Trophoblast cell (in vitro differentiated cells and primary cell): ENCODE measurements around the gene ARMC6.

ENCODE experiments used
- DNase-seq, 2 donors: peaks; one replicate each; pipeline ENCODE4 v3.0.0-alpha.2; 2016
- H2AFZ ChIP-seq: 2 replicates; pipeline ENCODE4 v1.6.1; 2013; ENCODE audit warnings: low read length, moderate library complexity, mild to moderate bottlenecking; ENCODE audit not compliant: insufficient read depth, poor library complexity
- H2AK5ac ChIP-seq: 2 replicates; pipeline ENCODE4 v1.6.1; 2013; ENCODE audit warnings: mild to moderate bottlenecking, low read length
- H2BK120ac ChIP-seq: 2 replicates; pipeline ENCODE4 v1.6.1; 2013; ENCODE audit warnings: low read length, mild to moderate bottlenecking, moderate library complexity; ENCODE audit not compliant: insufficient read depth, poor library complexity
- H2BK12ac ChIP-seq: 2 replicates; pipeline ENCODE4 v1.6.1; 2013; ENCODE audit warnings: mild to moderate bottlenecking, low read length, moderate library complexity
- H2BK5ac ChIP-seq: 2 replicates; pipeline ENCODE4 v1.6.1; 2013; ENCODE audit warnings: low read length, low read depth, moderate library complexity, mild to moderate bottlenecking; ENCODE audit not compliant: poor library complexity
- H3K14ac ChIP-seq: 2 replicates; pipeline ENCODE4 v1.6.1; 2013; ENCODE audit warnings: mild to moderate bottlenecking, low read length
- H3K18ac ChIP-seq: 2 replicates; pipeline ENCODE4 v1.6.1; 2013; ENCODE audit warnings: mild to moderate bottlenecking, low read length
- H3K23ac ChIP-seq: 2 replicates; pipeline ENCODE4 v1.6.1; 2013; ENCODE audit warnings: low read length
- H3K27ac ChIP-seq: 2 replicates; pipeline ENCODE4 v1.5.1; 2013; ENCODE audit warnings: low read depth, mild to moderate bottlenecking, inconsistent platforms, low read length, moderate library complexity
- H3K27me3 ChIP-seq: 2 replicates; pipeline ENCODE4 v1.6.1; 2013; ENCODE audit warnings: inconsistent platforms, mild to moderate bottlenecking, low read length, moderate library complexity; ENCODE audit not compliant: insufficient read depth
- H3K36me3 ChIP-seq, 2 experiments: 1 replicate in 1 of 2; 2 replicates in 1 of 2; pipeline ENCODE4 v1.6.1; 2013; ENCODE audit warnings: low read length in 2 of 2, mild to moderate bottlenecking in 2 of 2, moderate library complexity in 1 of 2; ENCODE audit not compliant: insufficient read depth in 2 of 2, control insufficient read depth in 1 of 2
- H3K4ac ChIP-seq: 2 replicates; pipeline ENCODE4 v1.6.1; 2013; ENCODE audit warnings: low read depth, mild to moderate bottlenecking, low read length, moderate library complexity
- H3K4me1 ChIP-seq, 2 experiments: 1 replicate in 1 of 2; 2 replicates in 1 of 2; pipeline ENCODE4 v1.6.1; 2013; ENCODE audit warnings: low read length in 2 of 2, mild to moderate bottlenecking in 2 of 2, moderate library complexity in 1 of 2; ENCODE audit not compliant: insufficient read depth in 2 of 2, control insufficient read depth in 1 of 2
- H3K4me2 ChIP-seq: 2 replicates; pipeline ENCODE4 v1.6.1; 2013; ENCODE audit warnings: inconsistent platforms, mild to moderate bottlenecking, low read length, moderate library complexity
- H3K4me3 ChIP-seq: 2 replicates; pipeline ENCODE4 v1.5.1; 2013; ENCODE audit warnings: mild to moderate bottlenecking, low read depth, low read length, inconsistent platforms
- H3K79me1 ChIP-seq: one replicate; pipeline ENCODE4 v1.6.1; 2013; ENCODE audit warnings: low read length
- H3K79me2 ChIP-seq: 2 replicates; pipeline ENCODE4 v1.6.1; 2013; ENCODE audit warnings: low read length, mild to moderate bottlenecking; ENCODE audit not compliant: control insufficient read depth, insufficient read depth, poor library complexity
- H3K9ac ChIP-seq: 2 replicates; pipeline ENCODE4 v1.6.1; 2013; ENCODE audit warnings: mild to moderate bottlenecking, low read length
- H3K9me3 ChIP-seq: 2 replicates; pipeline ENCODE4 v1.6.1; 2013; ENCODE audit warnings: low read depth, mild to moderate bottlenecking, control low read depth, inconsistent platforms, low read length; ENCODE audit not compliant: insufficient read depth
- H4K12ac ChIP-seq: 2 replicates; pipeline ENCODE4 v1.6.1; 2013; ENCODE audit warnings: low read depth, mild to moderate bottlenecking, low read length, moderate library complexity
- H4K8ac ChIP-seq: 2 replicates; pipeline ENCODE4 v1.6.1; 2013; ENCODE audit warnings: low read depth, mild to moderate bottlenecking, low read length, moderate library complexity
- H4K91ac ChIP-seq: one replicate; pipeline ENCODE4 v1.6.1; 2013; ENCODE audit warnings: low read depth, mild to moderate bottlenecking, low read length, moderate library complexity
- WGBS: extraction: QIAGEN DNeasy Blood & Tissue Kit; methylation state at CpG from one replicate; pipeline ENCODE4 v1.1.7; 2013; ENCODE audit warnings: missing lambda C conversion rate; ENCODE audit not compliant: insufficient read length, insufficient coverage; ENCODE audit errors: extremely low coverage; 5-methylcytosine and 5-hydroxymethylcytosine counted together

Gene ARMC6

DNA sequence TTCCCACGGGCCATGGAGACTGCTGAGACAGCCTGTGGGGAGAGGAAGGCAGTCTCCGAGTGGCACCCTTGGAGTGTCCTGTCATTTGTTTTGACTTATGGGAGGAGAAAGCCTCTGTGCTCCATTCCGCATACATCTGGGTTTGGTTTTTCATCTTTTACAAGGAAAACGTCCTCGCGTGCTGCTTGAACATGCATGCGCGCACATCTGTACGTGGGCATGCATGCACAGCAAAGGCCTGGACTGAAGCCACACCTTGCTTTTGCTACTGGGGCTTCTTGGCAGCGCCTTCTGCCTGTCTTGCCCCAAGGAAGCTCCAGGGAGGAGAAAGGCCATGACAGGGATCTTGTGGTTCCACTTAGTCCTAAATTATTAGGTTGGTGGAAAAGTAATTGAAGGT lies 44.1 kb upstream of the ARMC6 start:
- Histone ChIP-seq H2AK5ac (no peak overlapping the region), H4K8ac (no peak overlapping the region), H3K14ac (no peak overlapping the region), H2AFZ (no peak overlapping the region), H2BK12ac (no peak overlapping the region), H3K4me2 (no peak overlapping the region), H3K4me3 (no peak overlapping the region), H2BK5ac (no peak overlapping the region), H3K23ac (no peak overlapping the region), H3K9ac (no peak overlapping the region), H3K4ac (no peak overlapping the region), H3K18ac (no peak overlapping the region), H2BK120ac (no peak overlapping the region), H3K36me3 (peaks cover 28 to 30% of the 10 kb centered on the region in 2 experiments), H3K9me3 (no peaks in the 10 kb centered on the region), H3K79me1 (no peaks in the 10 kb centered on the region), H3K27me3 (no peaks in the 10 kb centered on the region), H3K4me1 (no peaks in the 10 kb centered on the region), H3K79me2 (no peaks in the 10 kb centered on the region), H4K12ac (no peak overlapping the region), H3K27ac (no peak overlapping the region), H4K91ac (no peak overlapping the region)
- no peak for DNase-seq
- WGBS: no CpG with 5 or more reads among the region's 10 CpGs

DNA sequence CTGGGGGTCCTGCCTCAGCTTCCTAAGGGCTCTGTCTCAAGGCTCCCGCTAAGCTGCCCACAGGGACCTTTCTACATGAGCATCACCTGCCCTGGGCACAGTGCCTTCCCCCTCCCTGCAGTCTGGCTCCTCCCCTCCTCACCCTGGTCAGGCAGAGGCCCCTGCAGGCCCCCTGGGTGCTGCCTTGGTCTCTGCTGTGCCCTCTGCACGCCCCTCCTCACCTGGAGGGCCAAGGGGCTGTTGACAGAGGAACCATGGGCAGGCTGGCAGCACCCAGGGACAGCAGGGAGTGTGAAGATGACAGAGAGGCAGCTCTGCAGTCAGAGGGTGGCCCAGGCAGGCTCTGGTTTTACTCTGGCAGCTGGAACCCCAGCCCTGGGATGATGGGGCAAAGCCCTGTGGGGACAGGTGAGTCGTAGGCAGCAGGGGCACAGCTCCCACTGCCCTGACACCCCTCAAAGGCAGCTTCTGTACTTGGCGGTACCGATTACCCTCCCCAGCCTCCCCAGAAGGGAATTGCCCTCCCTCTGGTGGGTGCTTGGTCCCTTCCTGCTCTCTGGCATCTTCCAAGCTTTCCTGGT lies 43.2 kb upstream of the ARMC6 start:
- Histone ChIP-seq H3K79me1 (no peaks in the 10 kb centered on the region), H3K14ac (no peak overlapping the region), H2BK12ac (no peak overlapping the region), H3K27me3 (no peaks in the 10 kb centered on the region), H3K9ac (no peak overlapping the region), H4K8ac (no peak overlapping the region), H2BK120ac (no peak overlapping the region), H3K4ac (no peak overlapping the region), H3K36me3 (peaks cover 35 to 39% of the 10 kb centered on the region in 2 experiments), H2BK5ac (no peak overlapping the region), H3K4me3 (no peak overlapping the region), H4K12ac (no peak overlapping the region), H3K23ac (no peak overlapping the region), H2AFZ (no peak overlapping the region), H4K91ac (no peak overlapping the region), H3K79me2 (no peaks in the 10 kb centered on the region), H3K18ac (no peak overlapping the region), H2AK5ac (no peak overlapping the region), H3K27ac (no peak overlapping the region), H3K4me2 (no peak overlapping the region), H3K9me3 (no peaks in the 10 kb centered on the region), H3K4me1 (no peaks in the 10 kb centered on the region)
- WGBS: no CpG with 5 or more reads among the region's 5 CpGs
- no peak for DNase-seq

DNA sequence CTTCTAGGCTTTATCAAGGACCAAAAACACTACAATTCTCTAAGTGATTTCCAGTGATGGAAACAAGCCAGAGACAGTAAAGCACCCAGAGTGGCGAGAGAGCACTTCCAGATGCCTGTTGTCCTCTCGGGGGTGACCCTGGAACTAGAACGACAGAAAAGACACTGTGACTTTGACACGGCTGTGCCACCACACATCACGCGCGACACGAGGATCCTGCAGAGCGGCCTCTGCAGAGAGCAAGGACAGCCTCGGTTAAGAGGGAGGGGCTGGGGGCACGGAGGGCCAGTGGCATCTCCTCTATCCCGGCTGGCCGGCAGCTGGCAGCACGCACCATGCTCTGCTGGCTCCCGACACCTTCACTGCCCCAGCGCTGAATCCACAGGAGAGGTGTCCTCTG lies 42.4 kb upstream of the ARMC6 start:
- Histone ChIP-seq H3K9me3 (no peaks in the 10 kb centered on the region), H2AFZ (no peak overlapping the region), H3K79me2 (no peaks in the 10 kb centered on the region), H3K36me3 (peaks cover 39 to 40% of the 10 kb centered on the region in 2 experiments), H2BK5ac (no peak overlapping the region), H4K12ac (no peak overlapping the region), H3K9ac (no peak overlapping the region), H3K23ac (no peak overlapping the region), H3K4me3 (no peak overlapping the region), H3K14ac (no peak overlapping the region), H3K27ac (no peak overlapping the region), H2BK120ac (no peak overlapping the region), H3K79me1 (no peaks in the 10 kb centered on the region), H3K4ac (no peak overlapping the region), H3K18ac (no peak overlapping the region), H3K4me1 (no peaks in the 10 kb centered on the region), H2BK12ac (no peak overlapping the region), H3K27me3 (no peaks in the 10 kb centered on the region), H3K4me2 (no peak overlapping the region), H4K8ac (no peak overlapping the region), H2AK5ac (no peak overlapping the region), H4K91ac (no peak overlapping the region)
- no CpG with 5 or more reads among the region's 16 CpGs for WGBS
- DNase-seq: no peak

DNA sequence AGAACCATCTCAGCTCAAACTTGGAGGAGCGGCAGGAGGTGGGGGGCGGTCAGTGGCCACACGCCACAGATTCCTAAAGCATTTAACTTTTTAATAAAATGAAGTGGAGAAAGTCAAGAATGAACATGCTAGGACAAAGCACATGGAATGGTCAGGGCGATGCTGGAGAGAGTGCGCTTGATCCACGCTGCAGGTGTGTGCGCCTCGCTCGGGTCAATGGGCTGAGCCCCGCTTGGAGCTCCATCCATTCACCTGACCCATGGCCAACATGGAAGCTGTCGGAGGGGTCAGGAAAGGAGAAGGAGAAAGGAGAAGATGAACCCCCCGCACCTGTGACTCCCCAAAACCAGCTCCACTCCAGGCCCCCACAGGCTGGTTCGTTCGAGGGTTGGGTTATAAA lies 41.9 kb upstream of the ARMC6 start:
- H2AK5ac ChIP-seq: no peak overlapping the region
- no peak overlapping the region for H2BK120ac ChIP-seq
- no peak overlapping the region for H4K12ac ChIP-seq
- no peak overlapping the region for H3K23ac ChIP-seq
- H3K4me1 ChIP-seq: no peaks in the 10 kb centered on the region
- H3K27me3 ChIP-seq: no peaks in the 10 kb centered on the region
- no peak overlapping the region for H3K4me2 ChIP-seq
- H3K9ac ChIP-seq: no peak overlapping the region
- no peak overlapping the region for H3K4me3 ChIP-seq
- no peak overlapping the region for H3K18ac ChIP-seq
- DNase-seq: no peak
- no peaks in the 10 kb centered on the region for H3K79me1 ChIP-seq
- H3K9me3 ChIP-seq: no peaks in the 10 kb centered on the region
- WGBS: no CpG with 5 or more reads among the region's 14 CpGs
- no peak overlapping the region for H3K4ac ChIP-seq
- no peak overlapping the region for H4K8ac ChIP-seq
- H3K14ac ChIP-seq: no peak overlapping the region
- no peak overlapping the region for H2BK12ac ChIP-seq
- no peak overlapping the region for H3K27ac ChIP-seq
- no peak overlapping the region for H2AFZ ChIP-seq
- peaks cover 39 to 40% of the 10 kb centered on the region in 2 experiments for H3K36me3 ChIP-seq
- no peak overlapping the region for H2BK5ac ChIP-seq
- H4K91ac ChIP-seq: no peak overlapping the region
- H3K79me2 ChIP-seq: no peaks in the 10 kb centered on the region
